Right lobe of liver (tissue), 4 donors: Measurements from ENCODE around the gene HADHB.

Experiments
- POLR2A ChIP-seq: fragments of 450-650 bp; IDR thresholded peaks from one replicate; pipeline ENCODE4 v1.6.1; 2017; ENCODE audit warnings: antibody characterized with exemption, mild to moderate bottlenecking
- TF ChIP-seq, protein P1 (sequence below), 4 donors: fragments of 200-600 bp in 3 of 4; fragments of 450-650 bp in 1 of 4; IDR thresholded peaks; one replicate each; pipeline versions ENCODE4 v1.5.1 to v1.8.0; 2016 to 2022; ENCODE audit warnings: antibody characterized with exemption in 4 of 4, mild to moderate bottlenecking in 2 of 4
- donor health status: DM: no; HTN: no; CAD: no.
- donor health status: DM: no; HTN: no; CAD: no.
- donor health status: DM: no; HTN: yes; CAD: no.

DNA sequence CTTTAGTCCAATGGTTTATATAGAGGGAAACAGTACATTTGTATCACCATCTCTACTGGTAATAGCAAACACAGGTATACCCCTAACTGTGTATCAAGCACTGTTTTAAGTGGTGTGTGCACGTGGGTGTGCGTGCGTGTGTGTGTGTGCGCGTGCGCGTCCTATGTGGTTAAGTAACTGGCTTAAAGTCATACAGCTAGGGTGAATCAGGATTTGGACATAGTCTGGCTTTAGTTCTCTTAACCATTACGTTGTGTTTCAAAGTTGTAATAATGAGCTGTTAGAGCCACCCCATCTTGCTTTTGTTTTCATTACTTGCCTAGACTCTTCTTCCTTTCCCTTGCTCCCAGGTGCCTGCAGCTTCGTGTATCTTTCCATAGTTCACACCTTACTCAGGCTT, 2.1 kb downstream of the HADHB start:
- TF ChIP-seq, protein P1, sequence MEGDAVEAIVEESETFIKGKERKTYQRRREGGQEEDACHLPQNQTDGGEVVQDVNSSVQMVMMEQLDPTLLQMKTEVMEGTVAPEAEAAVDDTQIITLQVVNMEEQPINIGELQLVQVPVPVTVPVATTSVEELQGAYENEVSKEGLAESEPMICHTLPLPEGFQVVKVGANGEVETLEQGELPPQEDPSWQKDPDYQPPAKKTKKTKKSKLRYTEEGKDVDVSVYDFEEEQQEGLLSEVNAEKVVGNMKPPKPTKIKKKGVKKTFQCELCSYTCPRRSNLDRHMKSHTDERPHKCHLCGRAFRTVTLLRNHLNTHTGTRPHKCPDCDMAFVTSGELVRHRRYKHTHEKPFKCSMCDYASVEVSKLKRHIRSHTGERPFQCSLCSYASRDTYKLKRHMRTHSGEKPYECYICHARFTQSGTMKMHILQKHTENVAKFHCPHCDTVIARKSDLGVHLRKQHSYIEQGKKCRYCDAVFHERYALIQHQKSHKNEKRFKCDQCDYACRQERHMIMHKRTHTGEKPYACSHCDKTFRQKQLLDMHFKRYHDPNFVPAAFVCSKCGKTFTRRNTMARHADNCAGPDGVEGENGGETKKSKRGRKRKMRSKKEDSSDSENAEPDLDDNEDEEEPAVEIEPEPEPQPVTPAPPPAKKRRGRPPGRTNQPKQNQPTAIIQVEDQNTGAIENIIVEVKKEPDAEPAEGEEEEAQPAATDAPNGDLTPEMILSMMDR (IDR thresholded peaks at IDR 0.05) = no peak
- TF ChIP-seq POLR2A = no peak
